Smooth muscle cell (in vitro differentiated cells): ENCODE measurements around the gene TMEM72. TPM values are rescaled to one million over a fixed set of nuclear protein-coding genes. Genes with fewer than 3 reads are reported as not detected.

Source experiments
- DNase-seq: peaks from one replicate; lab custom pipeline; 2025; ENCODE audit not compliant: unreplicated experiment; lab: John Stamatoyannopoulos, UW
- H2AFZ ChIP-seq: fragments of 200-600 bp; sonication (generic); 2 replicates; pipeline ENCODE4 v1.6.0; 2016; ENCODE audit warnings: antibody characterized with exemption, low read depth, mild to moderate bottlenecking
- H3F3A ChIP-seq: fragments of 200-600 bp; sonication (generic); 2 replicates; pipeline ENCODE4 v1.6.0; 2017; ENCODE audit warnings: antibody characterized with exemption, low read depth
- H3K27ac ChIP-seq: fragments of 200-600 bp; sonication (generic); 2 replicates; pipeline ENCODE4 v1.5.1; 2016; ENCODE audit warnings: low read depth, mild to moderate bottlenecking
- H3K27me3 ChIP-seq: fragments of 200-600 bp; sonication (generic); 2 replicates; pipeline ENCODE4 v1.6.1; 2016; ENCODE audit warnings: low read depth, mild to moderate bottlenecking
- H3K36me3 ChIP-seq: fragments of 200-600 bp; sonication (generic); 2 replicates; pipeline ENCODE4 v1.5.1; 2016; ENCODE audit warnings: low read depth
- H3K4me1 ChIP-seq: fragments of 200-600 bp; sonication (generic); 2 replicates; pipeline ENCODE4 v1.5.1; 2016; ENCODE audit warnings: low read depth
- H3K4me2 ChIP-seq: fragments of 200-600 bp; sonication (generic); 2 replicates; pipeline ENCODE4 v1.6.0; 2016; ENCODE audit warnings: mild to moderate bottlenecking
- H3K4me3 ChIP-seq: fragments of 200-600 bp; sonication (generic); 2 replicates; pipeline ENCODE4 v1.5.1; 2016; ENCODE audit warnings: mild to moderate bottlenecking
- H3K79me2 ChIP-seq: fragments of 200-600 bp; sonication (generic); 2 replicates; pipeline ENCODE4 v1.6.0; 2016; ENCODE audit warnings: low read depth, mild to moderate bottlenecking
- H3K9ac ChIP-seq: fragments of 200-600 bp; sonication (generic); 2 replicates; pipeline ENCODE4 v1.6.0; 2016; ENCODE audit warnings: low read depth
- H3K9me3 ChIP-seq: fragments of 200-600 bp; sonication (generic); replicated peaks from 2 replicates; pipeline ENCODE4 v1.5.1; 2016; ENCODE audit warnings: low read depth
- H4K20me1 ChIP-seq: fragments of 200-600 bp; sonication (generic); 2 replicates; pipeline ENCODE4 v1.6.0; 2016; ENCODE audit warnings: low read depth
- WGBS: methylation state at CpG from one replicate; pipeline ENCODE4 v1.1.7; 2016; ENCODE audit warnings: low lambda C conversion rate; 5-methylcytosine and 5-hydroxymethylcytosine counted together
- polyA plus RNA-seq: library from polyadenylated mRNA; unstranded; fragments of >200 nt; fragmentation: Nextera tagmentation; extraction: Ambion mirVana; gene quantifications from 2 replicates; pipeline ENCODE4 v1.2.1, GENCODE V29; 2016
- total RNA-seq: library from RNA; depleted of rRNA; stranded (reverse); fragments of >200 nt; gene quantifications from 2 replicates; pipeline ENCODE4 v1.2.3, GENCODE V29; 2014
- TF ChIP-seq, protein P1 (sequence below): fragments of 200-600 bp; sonication (generic); IDR thresholded peaks from 2 replicates; pipeline ENCODE4 v1.5.1; 2017; ENCODE audit warnings: borderline replicate concordance, mild to moderate bottlenecking, antibody characterized with exemption; ENCODE audit not compliant: insufficient read depth, poor library complexity, severe bottlenecking

Gene TMEM72
- total and polyA plus RNA-seq, 2 experiments from 2014 or later, result not detected

DNA sequence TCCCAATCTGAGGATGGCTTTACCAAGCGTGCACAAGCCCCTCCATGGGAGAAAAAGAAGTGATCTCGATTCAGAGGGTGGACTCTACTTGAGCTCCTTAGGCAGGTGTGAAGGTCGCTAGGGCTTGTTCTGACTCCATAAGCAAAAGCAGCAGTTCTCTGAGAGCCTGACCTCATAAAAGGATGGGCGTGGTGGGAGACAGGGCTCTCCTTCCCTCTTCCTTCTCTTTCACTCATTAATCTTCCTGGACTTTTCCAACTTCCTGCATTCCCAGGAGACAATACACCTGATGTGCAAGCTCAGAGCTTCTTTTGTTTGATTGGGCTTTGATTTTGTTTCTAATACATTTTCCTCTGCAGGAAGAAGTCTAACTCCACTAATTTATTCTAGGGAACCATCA, 22.3 kb upstream of the TMEM72 start:
- no peak overlapping the region for H3K27ac ChIP-seq
- no peak overlapping the region for H3K9ac ChIP-seq
- no peaks in the 10 kb centered on the region for H3K27me3 ChIP-seq
- no peak overlapping the region for H3K4me3 ChIP-seq
- H4K20me1 ChIP-seq, result no peaks in the 10 kb centered on the region
- TF ChIP-seq, protein P1, sequence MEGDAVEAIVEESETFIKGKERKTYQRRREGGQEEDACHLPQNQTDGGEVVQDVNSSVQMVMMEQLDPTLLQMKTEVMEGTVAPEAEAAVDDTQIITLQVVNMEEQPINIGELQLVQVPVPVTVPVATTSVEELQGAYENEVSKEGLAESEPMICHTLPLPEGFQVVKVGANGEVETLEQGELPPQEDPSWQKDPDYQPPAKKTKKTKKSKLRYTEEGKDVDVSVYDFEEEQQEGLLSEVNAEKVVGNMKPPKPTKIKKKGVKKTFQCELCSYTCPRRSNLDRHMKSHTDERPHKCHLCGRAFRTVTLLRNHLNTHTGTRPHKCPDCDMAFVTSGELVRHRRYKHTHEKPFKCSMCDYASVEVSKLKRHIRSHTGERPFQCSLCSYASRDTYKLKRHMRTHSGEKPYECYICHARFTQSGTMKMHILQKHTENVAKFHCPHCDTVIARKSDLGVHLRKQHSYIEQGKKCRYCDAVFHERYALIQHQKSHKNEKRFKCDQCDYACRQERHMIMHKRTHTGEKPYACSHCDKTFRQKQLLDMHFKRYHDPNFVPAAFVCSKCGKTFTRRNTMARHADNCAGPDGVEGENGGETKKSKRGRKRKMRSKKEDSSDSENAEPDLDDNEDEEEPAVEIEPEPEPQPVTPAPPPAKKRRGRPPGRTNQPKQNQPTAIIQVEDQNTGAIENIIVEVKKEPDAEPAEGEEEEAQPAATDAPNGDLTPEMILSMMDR, result no peak
- 83% methylated on average over 4 of the region's 4 CpGs for WGBS
- no peaks in the 10 kb centered on the region for H3K9me3 ChIP-seq
- no peak overlapping the region for H2AFZ ChIP-seq
- H3K4me1 ChIP-seq, result no peaks in the 10 kb centered on the region
- no peak for DNase-seq
- no peaks in the 10 kb centered on the region for H3K79me2 ChIP-seq
- no peaks in the 10 kb centered on the region for H3F3A ChIP-seq
- no peak overlapping the region for H3K4me2 ChIP-seq
- no peaks in the 10 kb centered on the region for H3K36me3 ChIP-seq

DNA sequence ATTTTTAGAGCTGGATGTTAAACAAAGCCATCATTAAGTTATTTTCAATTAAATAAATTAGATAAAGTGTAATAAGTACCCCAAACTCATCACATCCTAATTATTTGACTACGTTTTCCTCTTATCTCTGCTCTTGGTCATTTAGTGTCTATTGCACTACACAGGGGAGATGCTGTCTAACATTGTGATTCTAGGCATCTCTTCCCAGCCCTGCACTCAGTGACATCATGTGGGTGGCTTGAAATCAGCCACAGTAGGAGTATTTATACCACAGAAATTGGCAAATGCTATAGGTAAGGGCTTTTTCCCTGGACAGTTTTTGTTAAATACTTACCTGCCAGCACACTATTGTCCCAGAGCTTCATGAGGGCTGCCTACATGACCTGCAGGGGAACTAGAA, 21.3 kb upstream of the TMEM72 start:
- Histone ChIP-seq H3K4me2 (no peak overlapping the region), H3K79me2 (no peaks in the 10 kb centered on the region), H3K4me3 (no peak overlapping the region), H3K27ac (no peak overlapping the region), H3K27me3 (no peaks in the 10 kb centered on the region), H3K4me1 (no peaks in the 10 kb centered on the region), H2AFZ (no peak overlapping the region), H4K20me1 (no peaks in the 10 kb centered on the region), H3K9me3 (no peaks in the 10 kb centered on the region), H3K9ac (no peak overlapping the region), H3K36me3 (no peaks in the 10 kb centered on the region), H3F3A (no peaks in the 10 kb centered on the region)
- 75% methylated on average over 1 of the region's 1 CpG for WGBS
- no peak for DNase-seq
- TF ChIP-seq, protein P1, result no peak

DNA sequence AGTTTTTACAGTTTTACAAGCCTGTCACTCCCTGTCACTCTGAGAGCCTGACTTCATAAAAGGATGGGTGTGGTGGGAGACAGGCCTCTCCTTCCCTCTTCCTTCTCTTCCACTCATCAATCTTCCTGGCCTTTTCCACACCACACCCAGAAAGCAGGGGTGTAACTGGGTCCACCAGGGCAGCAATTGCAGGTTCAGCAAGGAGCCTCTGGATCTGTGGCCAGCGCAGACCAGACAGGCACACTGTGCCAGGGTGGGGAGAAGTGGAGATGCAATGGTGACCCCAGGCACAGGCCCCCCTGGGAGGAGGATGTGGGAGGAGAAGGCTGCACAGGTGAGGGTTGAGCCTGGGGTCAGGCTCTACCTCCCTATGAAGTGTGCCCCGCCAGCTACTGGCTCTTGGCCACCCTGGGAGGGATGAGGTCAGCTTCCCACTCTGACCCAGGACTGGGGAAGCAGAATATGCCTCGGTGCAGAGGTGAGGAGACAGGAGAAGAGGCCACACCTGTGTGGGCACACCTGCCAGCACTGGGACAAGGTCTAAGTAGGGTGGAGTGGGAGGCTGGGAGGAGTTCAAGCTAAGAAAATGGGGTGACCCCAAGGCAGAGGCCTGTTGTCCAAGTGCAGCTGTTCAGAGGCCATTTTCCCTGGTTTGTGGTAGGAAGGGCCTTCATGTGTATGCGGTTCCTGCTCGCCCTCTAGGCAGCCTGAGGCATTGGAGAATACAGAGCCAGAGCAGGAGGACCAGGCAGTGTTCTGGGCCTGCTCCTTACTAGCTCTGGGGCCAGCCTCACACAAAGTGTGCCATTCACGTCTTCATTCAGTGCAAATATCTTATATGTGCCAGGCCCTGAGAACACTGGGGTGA, 20.2 kb upstream of the TMEM72 start:
- 94% methylated on average over 6 of the region's 6 CpGs for WGBS
- TF ChIP-seq, protein P1, result no peak
- Histone ChIP-seq H3K36me3 (no peaks in the 10 kb centered on the region), H3K9me3 (no peaks in the 10 kb centered on the region), H3K79me2 (no peaks in the 10 kb centered on the region), H3K9ac (no peak overlapping the region), H3K4me3 (no peak overlapping the region), H3F3A (no peaks in the 10 kb centered on the region), H3K27ac (no peak overlapping the region), H4K20me1 (no peaks in the 10 kb centered on the region), H2AFZ (no peak overlapping the region), H3K27me3 (no peaks in the 10 kb centered on the region), H3K4me2 (no peak overlapping the region), H3K4me1 (no peaks in the 10 kb centered on the region)
- DNase-seq, result no peak

DNA sequence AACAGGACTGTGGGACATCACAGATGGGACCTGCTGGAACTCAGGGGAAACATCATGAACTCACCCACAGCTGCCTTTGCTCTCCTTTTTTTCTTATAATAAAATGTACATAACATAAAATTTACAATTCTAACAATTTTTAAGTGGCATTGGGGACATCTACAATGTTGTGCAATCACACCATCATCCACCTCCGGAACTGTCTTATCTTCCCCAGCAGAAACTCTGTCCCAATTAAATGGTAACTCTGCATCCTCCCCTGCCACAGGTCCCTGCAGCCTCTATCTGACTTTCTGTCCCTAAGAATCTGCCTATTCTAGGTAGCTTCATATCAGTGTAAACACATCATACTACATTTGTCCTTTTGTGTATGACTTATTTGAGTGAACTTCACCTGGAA, 19.4 kb upstream of the TMEM72 start:
- Histone ChIP-seq H3K27ac (no peak overlapping the region), H4K20me1 (no peaks in the 10 kb centered on the region), H3K4me2 (no peak overlapping the region), H3K9ac (no peak overlapping the region), H2AFZ (no peak overlapping the region), H3K27me3 (no peaks in the 10 kb centered on the region), H3K4me3 (no peak overlapping the region), H3K36me3 (no peaks in the 10 kb centered on the region), H3K79me2 (no peaks in the 10 kb centered on the region), H3K9me3 (no peaks in the 10 kb centered on the region), H3K4me1 (no peaks in the 10 kb centered on the region), H3F3A (no peaks in the 10 kb centered on the region)
- TF ChIP-seq, protein P1, result no peak
- no peak for DNase-seq
- WGBS, result 100% methylated on average over 1 of the region's 1 CpG
